ENCODE results near the gene IGF2BP2.

The IGF2BP2 gene

DNA sequence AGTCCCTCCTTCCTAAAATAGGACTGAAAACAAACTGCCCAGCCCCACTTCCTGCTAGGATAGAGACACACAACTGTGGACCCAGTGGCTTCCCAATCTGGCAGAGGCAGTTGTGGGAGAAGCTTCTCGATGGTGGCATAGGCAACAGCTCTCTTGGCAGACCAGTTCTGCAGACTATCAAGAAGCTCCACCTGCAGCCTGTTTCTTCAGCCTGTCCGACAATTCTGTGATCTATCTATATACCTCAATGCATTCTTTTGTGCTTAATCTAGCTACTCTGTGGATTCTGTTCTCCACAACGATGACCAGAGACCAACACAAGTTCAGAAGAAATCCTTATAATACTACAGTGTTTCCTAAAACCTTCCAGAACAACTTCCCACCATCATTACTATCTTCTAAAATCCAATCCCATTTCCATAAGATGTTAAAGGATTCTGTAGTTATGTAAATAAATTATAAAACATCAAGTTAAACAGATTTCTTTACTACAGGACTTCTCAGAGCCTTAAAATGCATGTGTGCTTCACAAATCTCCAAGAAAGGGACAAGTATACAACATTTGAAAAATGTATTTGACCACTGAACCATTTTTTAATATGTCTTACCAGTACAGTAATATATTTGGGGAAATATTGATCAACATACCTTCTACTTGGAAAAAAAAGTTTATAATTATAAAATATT, 57.7 kb downstream of the IGF2BP2 start:
- no peak for DNase-seq (ENCODE audit: extremely low read depth in 1 of 2, low read depth in 1 of 2)

- DNase-seq (ENCODE audit: extremely low read depth in 1 of 2, low read depth in 1 of 2) = no peak
Observed at GRCh38 chr3:185766329-185767001, 58.4 kb downstream of the IGF2BP2 start.

- DNase-seq (ENCODE audit: extremely low read depth in 1 of 2, low read depth in 1 of 2) = no peak
Observed at GRCh38 chr3:185764980-185765370, 59.9 kb downstream of the IGF2BP2 start.

DNA sequence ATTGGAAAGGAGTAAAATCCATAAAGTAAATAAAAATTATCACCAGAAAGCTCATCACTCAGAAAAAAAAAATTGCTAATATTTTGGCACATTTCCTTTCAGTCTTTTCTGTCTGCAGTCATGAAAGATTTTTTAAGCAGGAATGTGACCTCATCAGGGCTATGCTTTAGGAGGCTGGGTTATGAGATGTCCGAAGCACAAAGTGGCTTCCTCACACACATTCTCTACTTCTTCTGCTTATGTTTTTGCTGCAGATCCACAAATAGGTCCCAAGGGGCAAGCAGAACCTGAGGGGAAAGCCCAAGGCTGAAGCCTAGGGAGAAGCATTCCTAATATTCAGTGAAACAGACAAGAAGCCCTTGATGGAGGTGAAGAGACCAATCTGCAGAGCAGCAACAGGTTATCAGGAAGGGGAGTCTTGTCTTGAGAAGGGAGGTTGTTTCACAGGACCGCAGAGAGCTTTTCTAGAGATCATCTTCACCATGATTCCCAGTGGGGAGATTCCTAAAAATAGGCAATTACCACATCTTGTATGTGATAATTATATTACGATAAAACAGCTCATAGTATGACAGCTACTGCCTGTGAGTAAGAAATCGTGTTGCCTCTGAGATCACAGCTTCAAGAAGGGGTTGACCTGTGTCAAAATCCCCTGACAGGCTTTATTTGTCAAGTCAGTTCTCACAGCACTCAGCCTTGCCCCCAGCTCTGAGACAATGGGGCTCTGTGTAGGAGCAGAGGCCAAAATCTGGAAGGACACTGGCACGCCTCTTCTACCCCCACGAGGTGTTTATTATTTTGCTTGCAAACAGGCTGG, 60.5 kb downstream of the IGF2BP2 start:
- no peak for DNase-seq (ENCODE audit: extremely low read depth in 1 of 2, low read depth in 1 of 2)

GRCh38 chr3:185763347-185764005, 61.4 kb downstream of the IGF2BP2 start:
- no peak for DNase-seq (ENCODE audit: extremely low read depth in 1 of 2, low read depth in 1 of 2)

DNA sequence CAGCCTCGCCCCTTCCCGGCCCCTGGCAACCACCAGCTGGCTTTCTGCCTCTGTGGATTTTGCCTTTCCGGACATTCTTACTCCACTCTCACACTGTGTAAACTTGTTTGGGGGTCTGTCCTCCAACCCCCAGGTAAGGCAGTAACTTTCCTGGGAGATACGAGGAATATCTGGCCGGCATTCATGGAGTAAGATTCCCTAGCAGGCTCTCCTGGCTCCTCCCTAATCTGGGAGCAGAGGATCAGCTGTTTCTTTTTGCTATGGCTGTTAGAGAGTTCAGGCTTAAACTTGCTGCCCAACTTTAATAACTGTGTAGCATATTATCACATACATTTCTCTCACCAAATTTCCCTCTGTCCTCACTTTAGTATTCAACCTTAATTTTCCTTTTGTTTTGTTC, 64.3 kb downstream of the IGF2BP2 start:
- DNase-seq (ENCODE audit: extremely low read depth in 1 of 2, low read depth in 1 of 2) = no peak

GRCh38 chr3:185760088-185760487, 64.8 kb downstream of the IGF2BP2 start:
- no peak for DNase-seq (ENCODE audit: extremely low read depth in 1 of 2, low read depth in 1 of 2)

- no peak for DNase-seq (ENCODE audit: extremely low read depth in 1 of 2, low read depth in 1 of 2)
Observed at GRCh38 chr3:185759512-185759911, 65.3 kb downstream of the IGF2BP2 start.

DNA sequence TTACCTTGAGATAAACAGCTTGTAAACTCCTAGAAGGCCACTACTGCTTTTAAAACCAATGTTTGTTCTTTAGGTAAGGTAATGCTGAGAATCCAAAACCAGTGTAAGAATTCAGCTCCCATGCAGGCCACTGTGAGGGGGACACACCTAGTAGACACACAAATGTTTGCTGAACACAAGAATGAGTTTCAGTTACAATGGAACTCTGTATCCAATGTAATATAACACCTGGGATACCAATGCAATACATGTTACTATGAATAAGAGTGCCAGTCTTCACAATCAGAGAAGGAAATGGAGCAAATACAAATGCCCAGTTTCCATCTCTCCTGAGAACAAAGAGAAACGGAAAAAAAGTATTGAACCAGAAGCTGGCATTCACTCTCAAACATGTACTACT, 65.9 kb downstream of the IGF2BP2 start:
- no peak for DNase-seq (ENCODE audit: extremely low read depth in 1 of 2, low read depth in 1 of 2)

GRCh38 chr3:185757176-185757575, 67.7 kb downstream of the IGF2BP2 start:
- DNase-seq (ENCODE audit: extremely low read depth in 1 of 2, low read depth in 1 of 2) = no peak

DNA sequence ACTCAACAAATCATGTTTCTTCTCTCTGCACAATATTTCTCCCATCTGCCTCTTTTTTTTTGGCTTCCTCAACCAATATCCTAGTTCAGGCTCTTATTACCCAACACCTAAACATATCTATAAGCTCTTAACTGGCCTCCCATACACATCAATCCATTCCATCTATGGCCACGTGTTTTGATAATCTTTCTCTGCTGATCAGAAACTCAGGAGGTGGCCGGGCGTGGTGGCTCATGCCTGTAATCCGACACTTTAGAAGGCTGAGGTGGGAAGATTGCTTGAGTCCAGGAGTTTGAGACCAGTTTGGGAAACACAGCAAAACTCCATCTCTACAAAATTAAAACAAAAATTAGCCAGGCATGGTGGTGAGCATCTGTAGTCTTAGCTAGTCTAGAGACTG, 68.4 kb downstream of the IGF2BP2 start:
- DNase-seq (ENCODE audit: extremely low read depth in 1 of 2, low read depth in 1 of 2) = no peak

- DNase-seq (ENCODE audit: extremely low read depth in 1 of 2, low read depth in 1 of 2) = no peak
Observed at GRCh38 chr3:185754920-185755319, 69.9 kb downstream of the IGF2BP2 start.

- DNase-seq (ENCODE audit: extremely low read depth in 1 of 2, low read depth in 1 of 2) = no peak
Observed at GRCh38 chr3:185753354-185753753, 71.5 kb downstream of the IGF2BP2 start.

DNA sequence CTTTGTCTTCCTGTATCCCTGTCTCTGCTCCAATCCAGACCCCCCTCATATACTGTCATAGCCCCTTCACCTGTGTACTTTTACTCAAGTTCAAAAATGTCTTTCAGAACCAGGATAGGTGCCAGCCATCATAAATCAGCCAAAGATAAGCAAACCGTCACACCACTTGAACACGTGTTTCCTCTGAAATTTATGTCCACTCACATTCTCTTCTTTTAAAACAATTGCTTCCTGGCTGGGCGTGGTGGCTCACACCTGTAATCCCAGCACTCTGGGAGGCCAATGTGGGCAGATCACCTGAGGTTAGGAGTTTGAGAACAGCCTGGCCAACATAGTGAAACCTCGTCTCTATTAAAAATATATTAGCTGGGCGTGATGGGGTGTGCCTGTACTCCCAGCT, 74.1 kb downstream of the IGF2BP2 start:
- no peak for DNase-seq (ENCODE audit: extremely low read depth in 1 of 2, low read depth in 1 of 2)

- DNase-seq (ENCODE audit: extremely low read depth in 1 of 2, low read depth in 1 of 2) = no peak
Observed at GRCh38 chr3:185750015-185750414, 74.8 kb downstream of the IGF2BP2 start.

- DNase-seq (ENCODE audit: extremely low read depth in 1 of 2, low read depth in 1 of 2) = no peak
Observed at GRCh38 chr3:185746470-185746869, 78.4 kb downstream of the IGF2BP2 start.

GRCh38 chr3:185744997-185745843, 79.6 kb downstream of the IGF2BP2 start:
- no peak for DNase-seq (ENCODE audit: extremely low read depth in 1 of 2, low read depth in 1 of 2)

- DNase-seq (ENCODE audit: extremely low read depth in 1 of 2, low read depth in 1 of 2) = no peak
Observed at GRCh38 chr3:185741586-185741985, 83.3 kb downstream of the IGF2BP2 start.

- no peak for DNase-seq (ENCODE audit: extremely low read depth in 1 of 2, low read depth in 1 of 2)
Observed at GRCh38 chr3:185740133-185740532, 84.7 kb downstream of the IGF2BP2 start.

DNA sequence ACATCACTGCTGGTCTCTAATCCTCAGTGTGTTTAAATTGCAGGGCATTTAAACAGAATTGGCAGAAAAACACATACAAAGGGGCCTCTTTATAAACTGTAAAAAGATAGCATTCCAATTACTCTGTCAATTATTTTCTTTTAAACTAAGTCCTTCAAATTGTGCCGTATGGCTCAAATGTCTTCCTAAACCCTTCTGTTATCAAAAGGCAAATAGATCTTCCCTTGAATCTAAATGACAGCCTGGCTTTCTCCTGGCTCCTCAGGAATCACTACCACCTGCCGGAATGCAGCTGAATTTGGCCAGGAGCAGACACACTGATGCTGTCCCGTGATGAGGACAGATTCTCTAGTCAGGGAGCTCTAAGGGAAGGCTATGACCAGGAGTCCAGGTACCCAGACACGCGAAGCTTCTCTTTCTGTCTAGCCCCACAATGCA, 85.6 kb downstream of the IGF2BP2 start:
- DNase-seq (ENCODE audit: extremely low read depth in 1 of 2, low read depth in 1 of 2) = no peak
